Nephron (organoid): ENCODE data around the gene MC1R.

Experiments used
- H3K27ac Mint-ChIP-seq, 3 experiments: 2 replicates each; pipeline ENCODE4 v1.8.0; 2020; ENCODE audit warnings: mixed read lengths in 3 of 3, mild to moderate bottlenecking in 2 of 3, moderate library complexity in 1 of 3
- H3K27me3 Mint-ChIP-seq: 2 replicates; pipeline ENCODE4 v1.8.0; 2021; ENCODE audit warnings: low read depth, mild to moderate bottlenecking, moderate library complexity, mixed read lengths
- H3K36me3 Mint-ChIP-seq: 2 replicates; pipeline ENCODE4 v1.8.0; 2020; ENCODE audit warnings: low read depth, mixed read lengths
- H3K4me1 Mint-ChIP-seq: 2 replicates; pipeline ENCODE4 v1.8.0; 2020; ENCODE audit warnings: mixed read lengths
- H3K4me3 Mint-ChIP-seq, 3 experiments: 2 replicates each; pipeline ENCODE4 v1.8.0; 2020; ENCODE audit warnings: mild to moderate bottlenecking in 3 of 3, mixed read lengths in 3 of 3, moderate library complexity in 2 of 3
- H3K9me3 Mint-ChIP-seq: 2 replicates; pipeline ENCODE4 v1.8.0; 2020; ENCODE audit warnings: mixed read lengths
- TF ChIP-seq, protein P1 (sequence below), 3 experiments: fragments of 200-600 bp; sonication (generic); IDR thresholded peaks; one replicate each; pipeline ENCODE4 v1.5.0; 2021; ENCODE audit warnings: antibody characterized with exemption in 3 of 3; ENCODE audit not compliant: unreplicated experiment in 3 of 3

Gene MC1R

GRCh38 chr16:89952049-89952448 lies 33.4 kb downstream of the MC1R start:
- Mint-ChIP-seq H3K27ac (no peak overlapping the region), H3K9me3 (no peaks in the 10 kb centered on the region), H3K36me3 (peaks cover 6% of the 10 kb centered on the region), H3K27me3 (peaks cover 7% of the 10 kb centered on the region), H3K4me1 (no peaks in the 10 kb centered on the region), H3K4me3 (no peak overlapping the region)
- TF ChIP-seq, protein P1, sequence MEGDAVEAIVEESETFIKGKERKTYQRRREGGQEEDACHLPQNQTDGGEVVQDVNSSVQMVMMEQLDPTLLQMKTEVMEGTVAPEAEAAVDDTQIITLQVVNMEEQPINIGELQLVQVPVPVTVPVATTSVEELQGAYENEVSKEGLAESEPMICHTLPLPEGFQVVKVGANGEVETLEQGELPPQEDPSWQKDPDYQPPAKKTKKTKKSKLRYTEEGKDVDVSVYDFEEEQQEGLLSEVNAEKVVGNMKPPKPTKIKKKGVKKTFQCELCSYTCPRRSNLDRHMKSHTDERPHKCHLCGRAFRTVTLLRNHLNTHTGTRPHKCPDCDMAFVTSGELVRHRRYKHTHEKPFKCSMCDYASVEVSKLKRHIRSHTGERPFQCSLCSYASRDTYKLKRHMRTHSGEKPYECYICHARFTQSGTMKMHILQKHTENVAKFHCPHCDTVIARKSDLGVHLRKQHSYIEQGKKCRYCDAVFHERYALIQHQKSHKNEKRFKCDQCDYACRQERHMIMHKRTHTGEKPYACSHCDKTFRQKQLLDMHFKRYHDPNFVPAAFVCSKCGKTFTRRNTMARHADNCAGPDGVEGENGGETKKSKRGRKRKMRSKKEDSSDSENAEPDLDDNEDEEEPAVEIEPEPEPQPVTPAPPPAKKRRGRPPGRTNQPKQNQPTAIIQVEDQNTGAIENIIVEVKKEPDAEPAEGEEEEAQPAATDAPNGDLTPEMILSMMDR (IDR thresholded peaks at IDR 0.05; ENCODE audit: unreplicated experiment in 3 of 3) = no peak

- TF ChIP-seq, protein P1 (IDR thresholded peaks at IDR 0.05; ENCODE audit: unreplicated experiment in 3 of 3) = no peak
- Mint-ChIP-seq H3K27ac (no peak overlapping the region), H3K27me3 (peaks cover 2% of the 10 kb centered on the region), H3K4me1 (no peaks in the 10 kb centered on the region), H3K36me3 (peaks cover 8% of the 10 kb centered on the region), H3K4me3 (no peak overlapping the region), H3K9me3 (no peaks in the 10 kb centered on the region)
These were observed 33.9 kb downstream of the MC1R start for GRCh38 chr16:89952551-89952950.

- Mint-ChIP-seq H3K4me1 (no peaks in the 10 kb centered on the region), H3K27me3 (no peaks in the 10 kb centered on the region), H3K36me3 (peaks cover 18% of the 10 kb centered on the region), H3K9me3 (no peaks in the 10 kb centered on the region), H3K4me3 (no peak overlapping the region), H3K27ac (no peak overlapping the region)
- TF ChIP-seq, protein P1 (IDR thresholded peaks at IDR 0.05; ENCODE audit: unreplicated experiment in 3 of 3) = no peak
These were observed 35.2 kb downstream of the MC1R start for GRCh38 chr16:89953671-89954406.

- Mint-ChIP-seq H3K4me1 (no peaks in the 10 kb centered on the region), H3K36me3 (peaks cover 24% of the 10 kb centered on the region), H3K4me3 (no peak overlapping the region)
These were observed 35.8 kb downstream of the MC1R start for GRCh38 chr16:89954462-89954861.

DNA sequence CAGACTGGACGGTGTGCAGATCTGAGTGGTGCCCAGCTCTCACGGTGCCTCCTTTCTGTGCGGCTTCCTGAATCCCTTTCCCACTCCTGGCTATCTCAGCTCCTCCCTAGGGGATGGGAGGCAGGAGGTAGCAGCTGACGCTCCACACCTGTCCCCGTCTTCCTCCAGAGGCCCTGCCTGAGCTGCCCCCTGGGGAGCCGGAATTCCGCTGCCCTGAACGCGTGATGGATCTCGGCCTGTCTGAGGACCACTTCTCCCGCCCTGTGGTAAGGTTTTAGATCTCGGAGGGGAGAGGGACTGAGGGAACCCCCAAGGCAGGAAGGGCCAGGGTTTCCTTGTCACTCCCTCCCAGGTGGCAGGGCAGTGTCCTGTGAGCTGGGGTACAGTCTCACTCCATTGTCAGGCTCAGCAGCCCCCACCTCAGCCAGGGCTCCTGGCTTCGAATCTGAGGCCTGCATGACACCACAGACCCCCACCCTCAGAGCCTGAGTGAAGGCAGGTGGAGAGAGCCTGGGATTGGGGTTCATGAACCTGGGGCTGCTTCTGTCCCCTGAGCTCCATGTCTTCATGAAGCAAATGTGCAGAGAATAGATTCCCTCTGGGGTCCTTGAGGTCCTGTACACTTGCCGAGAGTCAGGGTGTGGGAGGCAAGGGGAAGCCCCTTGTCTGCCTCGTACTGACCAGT lies 36.5 kb downstream of the MC1R start:
- H3K9me3 Mint-ChIP-seq = no peaks in the 10 kb centered on the region
- TF ChIP-seq, protein P1 (IDR thresholded peaks at IDR 0.05; ENCODE audit: unreplicated experiment in 3 of 3) = no peak
- H3K27me3 Mint-ChIP-seq = no peaks in the 10 kb centered on the region
- H3K36me3 Mint-ChIP-seq = peaks cover 30% of the 10 kb centered on the region
- H3K4me3 Mint-ChIP-seq = no peak overlapping the region
- no peak overlapping the region for H3K27ac Mint-ChIP-seq
- no peaks in the 10 kb centered on the region for H3K4me1 Mint-ChIP-seq

More at GRCh38 chr16:89954462-89954861, 35.8 kb downstream of the MC1R start:
- Mint-ChIP-seq H3K9me3 (no peaks in the 10 kb centered on the region), H3K27me3 (no peaks in the 10 kb centered on the region), H3K27ac (no peak overlapping the region)
- TF ChIP-seq, protein P1 (IDR thresholded peaks at IDR 0.05; ENCODE audit: unreplicated experiment in 3 of 3) = no peak
